MM.1S (cell line): ENCODE data around the gene C8B.

Source experiments
- EZH2 ChIP-seq: fragments of 300-600 bp; sonication (generic); optimal IDR thresholded peaks from 2 replicates; pipeline ENCODE3; 2017; ENCODE audit warnings: low read depth, mild to moderate bottlenecking, antibody characterized with exemption, low read length, mixed read lengths
- EZH2phosphoT487 ChIP-seq: fragments of 300-600 bp; sonication (generic); IDR thresholded peaks from 2 replicates; pipeline ENCODE4 v1.6.1; 2018; ENCODE audit warnings: antibody characterized with exemption, low read length
- TF ChIP-seq, protein P1 (sequence below): fragments of 300-600 bp; sonication (generic); IDR thresholded peaks from 2 replicates; pipeline ENCODE4 v1.5.1; 2016; ENCODE audit warnings: antibody characterized with exemption, low read length, mixed read lengths

DNA sequence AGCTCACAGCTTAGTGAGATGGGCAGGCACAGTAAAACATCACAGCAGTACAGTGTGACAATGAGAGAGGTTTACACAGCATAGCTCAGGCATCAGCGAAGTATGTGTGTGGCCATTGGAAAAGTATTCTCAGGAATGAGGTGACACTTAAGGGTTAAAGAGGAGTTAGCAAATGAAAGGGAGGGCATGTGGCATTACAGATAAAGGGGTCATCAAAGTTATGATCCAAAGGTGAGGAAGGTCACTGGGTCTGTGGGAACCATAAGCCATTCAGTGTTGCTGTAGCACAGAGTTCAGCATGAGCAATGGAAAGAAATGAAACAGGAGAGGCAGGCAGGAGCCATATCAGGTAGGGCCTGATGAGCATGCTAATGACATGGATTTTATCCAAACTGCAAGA, 4.5 kb upstream of the C8B start:
- TF ChIP-seq, protein P1, sequence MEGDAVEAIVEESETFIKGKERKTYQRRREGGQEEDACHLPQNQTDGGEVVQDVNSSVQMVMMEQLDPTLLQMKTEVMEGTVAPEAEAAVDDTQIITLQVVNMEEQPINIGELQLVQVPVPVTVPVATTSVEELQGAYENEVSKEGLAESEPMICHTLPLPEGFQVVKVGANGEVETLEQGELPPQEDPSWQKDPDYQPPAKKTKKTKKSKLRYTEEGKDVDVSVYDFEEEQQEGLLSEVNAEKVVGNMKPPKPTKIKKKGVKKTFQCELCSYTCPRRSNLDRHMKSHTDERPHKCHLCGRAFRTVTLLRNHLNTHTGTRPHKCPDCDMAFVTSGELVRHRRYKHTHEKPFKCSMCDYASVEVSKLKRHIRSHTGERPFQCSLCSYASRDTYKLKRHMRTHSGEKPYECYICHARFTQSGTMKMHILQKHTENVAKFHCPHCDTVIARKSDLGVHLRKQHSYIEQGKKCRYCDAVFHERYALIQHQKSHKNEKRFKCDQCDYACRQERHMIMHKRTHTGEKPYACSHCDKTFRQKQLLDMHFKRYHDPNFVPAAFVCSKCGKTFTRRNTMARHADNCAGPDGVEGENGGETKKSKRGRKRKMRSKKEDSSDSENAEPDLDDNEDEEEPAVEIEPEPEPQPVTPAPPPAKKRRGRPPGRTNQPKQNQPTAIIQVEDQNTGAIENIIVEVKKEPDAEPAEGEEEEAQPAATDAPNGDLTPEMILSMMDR: no peak
- TF ChIP-seq EZH2phosphoT487: no peak
- no peak for TF ChIP-seq EZH2
